Measurements from ENCODE around the gene ZCCHC8. TPM values are rescaled to one million over a fixed set of nuclear protein-coding genes. Genes with fewer than 3 reads are reported as not detected.
"Not testable (repeated sequence)": the region's sequence is repeated elsewhere in the genome, so short reads cannot be mapped to it uniquely, and the experiment has no call there.

Gene ZCCHC8
- total and polyA plus RNA-seq, 2 of the 4 experiments (the other 2 are of a cell fraction), result 9.5 to 12.7 TPM

DNA sequence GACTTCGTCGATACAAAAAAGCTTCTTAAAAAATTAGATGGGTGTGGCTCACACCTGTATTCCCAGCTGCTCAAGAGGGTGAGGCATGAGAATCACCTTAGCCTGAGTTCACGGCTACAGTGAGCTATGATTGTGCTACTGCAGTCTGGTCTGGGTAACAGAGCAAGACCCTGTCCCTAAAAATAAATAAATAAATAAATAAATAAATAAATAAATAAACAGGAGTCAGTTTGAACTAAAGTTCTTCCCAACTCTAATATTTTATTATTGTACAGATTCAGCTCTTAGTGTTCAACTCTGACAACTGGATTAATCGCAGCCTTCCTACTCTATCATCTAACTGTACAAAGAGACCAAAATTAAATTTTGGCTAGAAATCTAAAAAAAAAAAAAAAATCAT is 65.5 kb downstream of the ZCCHC8 start:
- H3K18ac ChIP-seq (ENCODE audit: low read depth, low read length), result no peak overlapping the region
- H3K4me3 ChIP-seq (ENCODE audit: insufficient read depth, low read depth, low read length), result no peak overlapping the region
- in situ Hi-C loops (cut with MboI; ENCODE audit: low sequenced_read_pairs) (no loop called here), dilution Hi-C loops (cut with HindIII; ENCODE audit: low sequenced_read_pairs, unreplicated experiment) (no loop called here), intact Hi-C loops (cut with micrococcal nuclease) (no loop called here)
- no peak overlapping the region for H4K8ac ChIP-seq (ENCODE audit: low read depth in 2 of 2, low read length in 2 of 2)
- H3K23ac ChIP-seq (ENCODE audit: low read depth, low read length), result no peak overlapping the region
- H3K9me3 ChIP-seq (ENCODE audit: control insufficient read depth, insufficient read depth, low read length), result no peaks in the 10 kb centered on the region
- H2AK5ac ChIP-seq (ENCODE audit: low read depth, low read length), result peak overlapping the region; percentile 48; the same call in 1 of the 2 replicates
- H4K5ac ChIP-seq (ENCODE audit: low read depth, low read length), result no peak overlapping the region
- no TSS peak for BruUV-seq (replicated peaks)
- ATAC-seq (ENCODE audit: low read depth) (no peak), DNase-seq (no peak)
- WGBS, 2 experiments (ENCODE audit: extremely low coverage in 2 of 2, insufficient read length in 1 of 2), result no CpG with 5 or more reads among the region's 4 CpGs
- H4K20me1 ChIP-seq (ENCODE audit: insufficient read depth, low read length), result no peaks in the 10 kb centered on the region
- no peak overlapping the region for H2AK9ac ChIP-seq (replicated peaks; ENCODE audit: low read depth, low read length, poor library complexity)
- no peak overlapping the region for H3K4me2 ChIP-seq (ENCODE audit: low read depth, low read length)
- no peak overlapping the region for H3K27ac ChIP-seq (ENCODE audit: insufficient read depth, low read length)
- H3K9me1 ChIP-seq (ENCODE audit: insufficient read depth, low read length), result peaks cover 3% of the 10 kb centered on the region; the same call in 1 of the 2 replicates
- H3K79me1 ChIP-seq (ENCODE audit: low read depth in 1 of 2, low read length in 2 of 2), result no peaks in the 10 kb centered on the region
- H3K36me3 ChIP-seq (ENCODE audit: control insufficient read depth, insufficient read depth, low read length), result no peaks in the 10 kb centered on the region
- no peak overlapping the region for H4K91ac ChIP-seq (ENCODE audit: insufficient read depth, low read depth, low read length)
- H3K14ac ChIP-seq (replicated peaks; ENCODE audit: low read depth, low read length), result no peak overlapping the region
- H2BK5ac ChIP-seq (ENCODE audit: low read depth, low read length, poor library complexity, severe bottlenecking), result no peak overlapping the region
- POLR2A ChIA-PET (ENCODE audit: unreplicated experiment), result no interaction called here
- no peak overlapping the region for H3K56ac ChIP-seq (ENCODE audit: extremely low read depth, insufficient read depth, low read length)
- H3K4me1 ChIP-seq (ENCODE audit: control insufficient read depth, insufficient read depth, low read length), result peaks cover 7% of the 10 kb centered on the region
- CTCF ChIA-PET, result no interaction called here
- no peak overlapping the region for H2BK120ac ChIP-seq (ENCODE audit: low read depth, low read length)
- no peak overlapping the region for H2BK15ac ChIP-seq (ENCODE audit: low read depth, low read length)
- no peak for TF ChIP-seq RCOR1 (IDR thresholded peaks at IDR 0.05; ENCODE audit: insufficient replicate concordance, low read length)
- TF ChIP-seq NFE2L2 (IDR thresholded peaks at IDR 0.05; ENCODE audit: low read depth, low read length), result no peak
- TF ChIP-seq POLR2A (IDR thresholded peaks at IDR 0.05; ENCODE audit: low read depth, low read length), result no peak
- no peak for TF ChIP-seq RFX5 (IDR thresholded peaks at IDR 0.05; ENCODE audit: low read depth, low read length)
- no peak for TF ChIP-seq FOS (IDR thresholded peaks at IDR 0.05; ENCODE audit: low read depth, low read length)
- TF ChIP-seq SMC3 (IDR thresholded peaks at IDR 0.05; ENCODE audit: low read depth, low read length), result no peak
- TF ChIP-seq MXI1 (IDR thresholded peaks at IDR 0.05; ENCODE audit: borderline replicate concordance, low read depth, low read length), result no peak
- H2BK20ac ChIP-seq (ENCODE audit: low read depth, low read length), result no peak overlapping the region
- no peaks in the 10 kb centered on the region for H3K27me3 ChIP-seq (ENCODE audit: control insufficient read depth, insufficient read depth, low read length)
- no peak overlapping the region for H3K4ac ChIP-seq (ENCODE audit: low read depth, low read length)
- no peak overlapping the region for H2AFZ ChIP-seq (replicated peaks; ENCODE audit: low read length, poor library complexity)
- no peak overlapping the region for H3K9ac ChIP-seq (ENCODE audit: low read depth, low read length)

DNA sequence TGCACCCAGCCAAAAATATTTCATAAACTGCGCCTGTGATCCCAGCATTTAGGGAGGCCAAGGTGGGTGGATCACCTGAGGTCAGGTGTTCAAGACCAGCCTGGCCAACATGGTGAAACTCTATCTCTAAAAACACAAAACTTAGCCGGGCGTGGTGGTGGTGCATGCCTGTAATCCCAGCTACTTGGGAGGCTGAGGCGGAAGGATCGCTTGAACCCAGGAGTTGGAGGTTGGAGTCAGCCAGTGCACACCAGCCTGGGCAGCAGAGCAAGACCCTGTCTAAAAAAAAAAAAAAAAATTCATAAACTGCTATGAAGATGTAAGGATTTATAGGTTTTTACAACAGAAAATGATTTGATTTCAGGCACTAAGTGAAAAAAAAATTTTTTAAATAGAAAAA is 71.7 kb downstream of the ZCCHC8 start:
- in situ Hi-C loops (cut with MboI; ENCODE audit: low sequenced_read_pairs); CTCF ChIA-PET; H2AK9ac ChIP-seq (replicated peaks; ENCODE audit: low read depth, low read length, poor library complexity); H3K56ac ChIP-seq (ENCODE audit: extremely low read depth, insufficient read depth, low read length); H3K4me3 ChIP-seq (ENCODE audit: insufficient read depth, low read depth, low read length); ATAC-seq (ENCODE audit: low read depth); H2AK5ac ChIP-seq (ENCODE audit: low read depth, low read length); H3K18ac ChIP-seq (ENCODE audit: low read depth, low read length); H2BK20ac ChIP-seq (ENCODE audit: low read depth, low read length); H3K27me3 ChIP-seq (ENCODE audit: control insufficient read depth, insufficient read depth, low read length); DNase-seq; H4K91ac ChIP-seq (ENCODE audit: insufficient read depth, low read depth, low read length); H3K27ac ChIP-seq (ENCODE audit: insufficient read depth, low read length); BruUV-seq (replicated peaks); H2BK120ac ChIP-seq (ENCODE audit: low read depth, low read length); H3K4me2 ChIP-seq (ENCODE audit: low read depth, low read length); H4K8ac ChIP-seq (ENCODE audit: low read depth in 2 of 2, low read length in 2 of 2); H3K14ac ChIP-seq (replicated peaks; ENCODE audit: low read depth, low read length); dilution Hi-C loops (cut with HindIII; ENCODE audit: low sequenced_read_pairs, unreplicated experiment); H4K20me1 ChIP-seq (ENCODE audit: insufficient read depth, low read length); H3K9me1 ChIP-seq (ENCODE audit: insufficient read depth, low read length); H3K23ac ChIP-seq (ENCODE audit: low read depth, low read length); H3K9me3 ChIP-seq (ENCODE audit: control insufficient read depth, insufficient read depth, low read length); H3K4ac ChIP-seq (ENCODE audit: low read depth, low read length); H2AFZ ChIP-seq (replicated peaks; ENCODE audit: low read length, poor library complexity); H4K5ac ChIP-seq (ENCODE audit: low read depth, low read length); H2BK15ac ChIP-seq (ENCODE audit: low read depth, low read length); H3K4me1 ChIP-seq (ENCODE audit: control insufficient read depth, insufficient read depth, low read length); H3K9ac ChIP-seq (ENCODE audit: low read depth, low read length); H2BK5ac ChIP-seq (ENCODE audit: low read depth, low read length, poor library complexity, severe bottlenecking); intact Hi-C loops (cut with micrococcal nuclease); H3K36me3 ChIP-seq (ENCODE audit: control insufficient read depth, insufficient read depth, low read length); POLR2A ChIA-PET (ENCODE audit: unreplicated experiment); H3K79me1 ChIP-seq (ENCODE audit: low read depth in 1 of 2, low read length in 2 of 2): not testable (repeated sequence)
- 92% methylated on average over 4 of the region's 5 CpGs; no CpG with 5 or more reads in 1 of the 2 experiments for WGBS, 2 experiments (ENCODE audit: extremely low coverage in 2 of 2, insufficient read length in 1 of 2)

All from IMR-90 (cell line).